OCI-LY1 (cell line): ENCODE measurements around the gene PCF11.

Experiments
- EZH2 ChIP-seq: fragments of 200-600 bp; sonication (generic), shearing (Covaris generic); IDR thresholded peaks from 2 replicates; pipeline ENCODE4 v1.8.0; 2017; ENCODE audit warnings: borderline replicate concordance, mixed run types, mild to moderate bottlenecking, antibody characterized with exemption, low read length, moderate library complexity, mixed read lengths
- TF ChIP-seq, protein P1 (sequence below): fragments of 200-600 bp; sonication (generic), shearing (Covaris generic); IDR thresholded peaks from 2 replicates; pipeline ENCODE4 v1.5.1; 2017; ENCODE audit warnings: mild to moderate bottlenecking, antibody characterized with exemption, low read length, moderate library complexity, mixed read lengths

DNA sequence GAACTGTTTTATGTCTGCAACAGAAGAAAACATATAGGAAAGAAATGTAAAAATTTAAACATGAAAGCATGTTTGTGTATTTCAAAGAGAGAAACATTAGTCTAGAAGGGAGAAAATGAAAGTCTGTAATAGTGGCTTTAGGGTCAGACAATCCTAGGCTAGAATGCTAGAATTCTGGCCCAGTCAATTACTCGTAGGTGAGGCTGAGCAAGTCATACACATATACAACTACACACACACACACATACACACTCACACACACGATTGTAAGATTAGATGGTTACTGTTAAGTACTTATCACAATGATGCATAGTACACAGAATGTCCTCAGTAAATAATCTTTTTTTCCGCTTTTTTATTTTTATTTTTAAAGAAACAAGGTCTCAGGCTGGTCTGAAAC lies 37.7 kb upstream of the PCF11 start:
- TF ChIP-seq, protein P1, sequence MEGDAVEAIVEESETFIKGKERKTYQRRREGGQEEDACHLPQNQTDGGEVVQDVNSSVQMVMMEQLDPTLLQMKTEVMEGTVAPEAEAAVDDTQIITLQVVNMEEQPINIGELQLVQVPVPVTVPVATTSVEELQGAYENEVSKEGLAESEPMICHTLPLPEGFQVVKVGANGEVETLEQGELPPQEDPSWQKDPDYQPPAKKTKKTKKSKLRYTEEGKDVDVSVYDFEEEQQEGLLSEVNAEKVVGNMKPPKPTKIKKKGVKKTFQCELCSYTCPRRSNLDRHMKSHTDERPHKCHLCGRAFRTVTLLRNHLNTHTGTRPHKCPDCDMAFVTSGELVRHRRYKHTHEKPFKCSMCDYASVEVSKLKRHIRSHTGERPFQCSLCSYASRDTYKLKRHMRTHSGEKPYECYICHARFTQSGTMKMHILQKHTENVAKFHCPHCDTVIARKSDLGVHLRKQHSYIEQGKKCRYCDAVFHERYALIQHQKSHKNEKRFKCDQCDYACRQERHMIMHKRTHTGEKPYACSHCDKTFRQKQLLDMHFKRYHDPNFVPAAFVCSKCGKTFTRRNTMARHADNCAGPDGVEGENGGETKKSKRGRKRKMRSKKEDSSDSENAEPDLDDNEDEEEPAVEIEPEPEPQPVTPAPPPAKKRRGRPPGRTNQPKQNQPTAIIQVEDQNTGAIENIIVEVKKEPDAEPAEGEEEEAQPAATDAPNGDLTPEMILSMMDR: no peak
- no peak for TF ChIP-seq EZH2
